Glutamatergic neuron (in vitro differentiated cells): ENCODE data around the gene MKI67. TPM values are rescaled to one million over a fixed set of nuclear protein-coding genes. Genes with fewer than 3 reads are reported as not detected.

Experiments used
- DNase-seq: peaks from one replicate; pipeline ENCODE4 v3.0.0; 2022
- H3K27ac Mint-ChIP-seq: one replicate; pipeline ENCODE4 v1.8.0; 2020; ENCODE audit warnings: mild to moderate bottlenecking, mixed read lengths, inconsistent platforms; ENCODE audit not compliant: unreplicated experiment
- H3K27me3 Mint-ChIP-seq: one replicate; pipeline ENCODE4 v1.8.0; 2020; ENCODE audit warnings: mild to moderate bottlenecking, moderate library complexity, mixed read lengths, inconsistent platforms; ENCODE audit not compliant: unreplicated experiment
- H3K36me3 Mint-ChIP-seq: one replicate; pipeline ENCODE4 v1.8.0; 2020; ENCODE audit warnings: mild to moderate bottlenecking, mixed read lengths, inconsistent platforms; ENCODE audit not compliant: unreplicated experiment
- H3K4me1 Mint-ChIP-seq: one replicate; pipeline ENCODE4 v1.8.0; 2020; ENCODE audit warnings: mild to moderate bottlenecking, low read depth, mixed read lengths, inconsistent platforms; ENCODE audit not compliant: unreplicated experiment
- H3K4me3 Mint-ChIP-seq: one replicate; pipeline ENCODE4 v1.8.0; 2020; ENCODE audit warnings: mild to moderate bottlenecking, mixed read lengths, inconsistent platforms; ENCODE audit not compliant: unreplicated experiment
- H3K9me3 Mint-ChIP-seq: one replicate; pipeline ENCODE4 v1.8.0; 2020; ENCODE audit warnings: mild to moderate bottlenecking, moderate library complexity, mixed read lengths, inconsistent platforms; ENCODE audit not compliant: unreplicated experiment
- total RNA-seq: library from RNA; stranded (reverse); fragmentation: NEBNext Ultra II Directional; extraction: Animal tissue kit (Norgen Biotek cat#: 25700); gene quantifications from one replicate; pipeline ENCODE4 v1.2.1, GENCODE V29; 2021; ENCODE audit not compliant: unreplicated experiment
- TF ChIP-seq, protein P1 (sequence below): fragments of 200-600 bp; sonication (generic); IDR thresholded peaks from one replicate; pipeline ENCODE4 v1.5.0; 2021; ENCODE audit not compliant: partially characterized antibody, unreplicated experiment

MKI67 gene
- total RNA-seq, 1 donor from 2014 or later = 14.7 TPM

GRCh38 chr10:128062881-128063563 is 63.2 kb downstream of the MKI67 start:
- no peak overlapping the region for H3K27ac Mint-ChIP-seq

DNA sequence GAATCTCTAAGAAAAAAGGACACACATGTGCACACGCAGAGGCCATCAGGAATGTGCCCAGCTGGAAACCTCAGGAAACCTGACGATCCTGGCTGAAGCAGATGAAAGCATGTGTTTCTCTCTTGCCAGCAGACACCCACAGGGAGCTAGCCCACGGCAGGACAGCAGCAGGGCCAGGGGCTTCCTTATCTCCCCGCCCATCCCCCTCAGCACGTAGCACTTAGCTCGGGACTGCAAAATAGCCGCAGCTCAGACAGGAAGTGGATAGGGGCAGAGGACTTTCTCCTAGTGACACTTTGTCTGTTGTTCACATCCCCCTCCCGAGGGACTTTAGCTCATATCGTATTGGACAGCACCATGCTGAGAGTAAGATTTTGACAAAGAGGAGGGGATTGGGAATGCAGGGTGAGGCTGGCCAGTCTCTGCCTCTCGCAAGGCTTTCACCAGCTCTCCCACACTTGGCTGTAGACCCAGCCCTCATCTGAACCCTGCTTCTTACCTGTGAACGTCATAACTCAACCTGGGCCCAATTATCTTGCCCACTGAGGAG is 63.8 kb downstream of the MKI67 start:
- no peak for DNase-seq
- Mint-ChIP-seq H3K4me1 (peaks cover 15% of the 10 kb centered on the region), H3K36me3 (no peaks in the 10 kb centered on the region), H3K9me3 (no peaks in the 10 kb centered on the region), H3K27me3 (peaks cover 7% of the 10 kb centered on the region), H3K27ac (no peak overlapping the region), H3K4me3 (no peak overlapping the region)
- TF ChIP-seq, protein P1, sequence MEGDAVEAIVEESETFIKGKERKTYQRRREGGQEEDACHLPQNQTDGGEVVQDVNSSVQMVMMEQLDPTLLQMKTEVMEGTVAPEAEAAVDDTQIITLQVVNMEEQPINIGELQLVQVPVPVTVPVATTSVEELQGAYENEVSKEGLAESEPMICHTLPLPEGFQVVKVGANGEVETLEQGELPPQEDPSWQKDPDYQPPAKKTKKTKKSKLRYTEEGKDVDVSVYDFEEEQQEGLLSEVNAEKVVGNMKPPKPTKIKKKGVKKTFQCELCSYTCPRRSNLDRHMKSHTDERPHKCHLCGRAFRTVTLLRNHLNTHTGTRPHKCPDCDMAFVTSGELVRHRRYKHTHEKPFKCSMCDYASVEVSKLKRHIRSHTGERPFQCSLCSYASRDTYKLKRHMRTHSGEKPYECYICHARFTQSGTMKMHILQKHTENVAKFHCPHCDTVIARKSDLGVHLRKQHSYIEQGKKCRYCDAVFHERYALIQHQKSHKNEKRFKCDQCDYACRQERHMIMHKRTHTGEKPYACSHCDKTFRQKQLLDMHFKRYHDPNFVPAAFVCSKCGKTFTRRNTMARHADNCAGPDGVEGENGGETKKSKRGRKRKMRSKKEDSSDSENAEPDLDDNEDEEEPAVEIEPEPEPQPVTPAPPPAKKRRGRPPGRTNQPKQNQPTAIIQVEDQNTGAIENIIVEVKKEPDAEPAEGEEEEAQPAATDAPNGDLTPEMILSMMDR = no peak

More at GRCh38 chr10:128062881-128063563, 63.2 kb downstream of the MKI67 start:
- no peak for DNase-seq
- H3K36me3 Mint-ChIP-seq = no peaks in the 10 kb centered on the region
- TF ChIP-seq, protein P1 = no peak
- H3K4me1 Mint-ChIP-seq = peaks cover 15% of the 10 kb centered on the region
- H3K4me3 Mint-ChIP-seq = no peak overlapping the region
- H3K9me3 Mint-ChIP-seq = no peaks in the 10 kb centered on the region
- H3K27me3 Mint-ChIP-seq = peaks cover 8% of the 10 kb centered on the region

DNA sequence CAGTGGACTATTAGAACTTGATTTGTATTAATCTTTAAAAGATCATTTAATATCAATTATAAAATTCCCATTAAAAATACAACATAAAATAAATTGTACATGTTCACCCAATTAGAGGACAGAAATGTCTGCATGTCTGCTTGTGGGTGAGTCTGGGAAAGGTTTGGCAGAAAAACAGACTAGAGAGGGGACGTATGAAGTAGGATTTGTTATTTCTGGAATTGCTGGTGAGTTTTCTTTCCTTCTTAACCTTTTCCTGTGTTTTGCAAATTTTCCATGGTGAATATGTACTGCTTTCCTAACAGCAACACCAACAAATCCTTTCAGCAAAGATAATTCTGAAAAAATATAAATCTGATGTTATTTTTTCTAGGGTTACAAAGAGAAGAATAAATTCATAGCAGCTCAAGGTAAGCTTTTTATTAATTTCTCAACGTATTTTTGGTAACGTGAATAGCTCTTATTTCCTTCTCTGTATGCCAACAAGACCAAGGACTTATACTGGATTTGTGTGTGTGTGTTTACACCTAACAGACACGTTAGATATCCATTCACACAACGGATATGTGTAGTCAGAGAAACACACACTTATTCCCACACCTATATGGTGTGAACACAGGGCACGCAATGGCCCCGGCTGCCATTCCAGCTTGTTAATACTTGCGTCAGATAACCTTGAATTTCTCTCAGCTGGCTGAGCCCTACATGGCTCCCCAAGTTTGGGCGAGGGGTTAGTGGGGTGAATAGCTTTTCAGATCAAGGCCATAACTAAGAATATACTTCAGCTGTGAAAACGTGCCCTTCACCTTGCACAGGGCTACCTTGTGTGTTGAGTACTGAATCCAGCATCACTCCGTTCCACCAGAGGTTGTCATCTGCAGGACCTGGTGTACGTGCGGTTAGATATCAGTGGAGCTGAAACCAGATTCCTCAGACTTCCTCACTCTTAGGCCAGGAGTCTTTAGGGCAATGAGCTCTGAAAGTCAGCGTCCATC is 64.6 kb downstream of the MKI67 start:
- Mint-ChIP-seq H3K4me1 (peaks cover 15% of the 10 kb centered on the region), H3K27ac (no peak overlapping the region), H3K36me3 (no peaks in the 10 kb centered on the region), H3K27me3 (peaks cover 4% of the 10 kb centered on the region), H3K4me3 (no peak overlapping the region), H3K9me3 (no peaks in the 10 kb centered on the region)
- DNase-seq = no peak
- TF ChIP-seq, protein P1 = no peak

GRCh38 chr10:128060341-128061250 is 65.6 kb downstream of the MKI67 start:
- Mint-ChIP-seq H3K36me3 (no peaks in the 10 kb centered on the region), H3K4me3 (no peak overlapping the region), H3K4me1 (peaks cover 15% of the 10 kb centered on the region), H3K27me3 (peaks cover 8% of the 10 kb centered on the region), H3K27ac (no peak overlapping the region), H3K9me3 (no peaks in the 10 kb centered on the region)
- DNase-seq = no peak
- TF ChIP-seq, protein P1 = no peak
